Stomach smooth muscle (tissue), 2 donors: ENCODE data around the gene CASP12.

ENCODE experiments used
- H3K27ac ChIP-seq: one replicate; pipeline ENCODE4 v1.7.0; 2013; ENCODE audit warnings: mild to moderate bottlenecking, low read length, inconsistent platforms
- H3K27me3 ChIP-seq, 2 donors: one replicate each; pipeline ENCODE4 v1.7.0; 2013; ENCODE audit warnings: low read length in 2 of 2; ENCODE audit not compliant: insufficient read depth in 2 of 2, control insufficient read depth in 1 of 2
- H3K36me3 ChIP-seq, 2 donors: one replicate each; pipeline ENCODE4 v1.7.0; 2013; ENCODE audit warnings: low read length in 2 of 2; ENCODE audit not compliant: control insufficient read depth in 2 of 2, insufficient read depth in 2 of 2
- H3K4me1 ChIP-seq: one replicate; pipeline ENCODE4 v1.7.0; 2013; ENCODE audit warnings: low read length; ENCODE audit not compliant: control insufficient read depth, insufficient read depth
- H3K4me3 ChIP-seq, 2 donors: one replicate each; pipeline ENCODE4 v1.7.0; 2013; ENCODE audit warnings: low read length in 2 of 2
- H3K9ac ChIP-seq, 2 donors: one replicate each; pipeline ENCODE4 v1.7.0; 2013; ENCODE audit warnings: low read length in 2 of 2, mild to moderate bottlenecking in 1 of 2
- H3K9me3 ChIP-seq, 2 donors: one replicate each; pipeline ENCODE4 v1.7.0; 2013; ENCODE audit warnings: low read length in 2 of 2; ENCODE audit not compliant: control insufficient read depth in 2 of 2
- donor health status: healthy.
- donor health status: Pancreatic carcinoma.

CASP12 gene

GRCh38 chr11:104841185-104841584 lies 57.1 kb downstream of the CASP12 start:
- H3K27ac ChIP-seq, result no peak overlapping the region
- no peaks in the 10 kb centered on the region for H3K36me3 ChIP-seq
- H3K4me3 ChIP-seq, result no peak overlapping the region
- no peak overlapping the region for H3K9ac ChIP-seq
- H3K27me3 ChIP-seq, result no peaks in the 10 kb centered on the region
- H3K4me1 ChIP-seq, result no peaks in the 10 kb centered on the region
- H3K9me3 ChIP-seq, result peaks cover 3 to 6% of the 10 kb centered on the region in 2 donors

- no peaks in the 10 kb centered on the region for H3K27me3 ChIP-seq
- H3K36me3 ChIP-seq, result no peaks in the 10 kb centered on the region
- H3K9ac ChIP-seq, result no peak overlapping the region
- H3K4me3 ChIP-seq, result no peak overlapping the region
- H3K4me1 ChIP-seq, result no peaks in the 10 kb centered on the region
- H3K9me3 ChIP-seq, result peaks cover 3 to 6% of the 10 kb centered on the region in 2 donors
- no peak overlapping the region for H3K27ac ChIP-seq
These were observed 60.2 kb downstream of the CASP12 start for GRCh38 chr11:104837969-104838639.

- no peak overlapping the region for H3K9ac ChIP-seq
- no peaks in the 10 kb centered on the region for H3K36me3 ChIP-seq
- H3K9me3 ChIP-seq, result peaks cover 3 to 6% of the 10 kb centered on the region in 2 donors
- H3K4me1 ChIP-seq, result no peaks in the 10 kb centered on the region
- no peak overlapping the region for H3K27ac ChIP-seq
- no peaks in the 10 kb centered on the region for H3K27me3 ChIP-seq
- H3K4me3 ChIP-seq, result no peak overlapping the region
These were observed 61.6 kb downstream of the CASP12 start for GRCh38 chr11:104836691-104837090.
